Parathyroid adenoma (tissue), 2 donors: ENCODE results near the gene PTGER1.
A peak's percentile ranks its signal among the peaks of the same experiment; 100 is the strongest.

Experiments used
- H2AFZ ChIP-seq: fragments of 300-600 bp; sonication (generic); one replicate; pipeline ENCODE4 v1.7.0; 2017; ENCODE audit warnings: antibody characterized with exemption, mild to moderate bottlenecking
- H3K27ac ChIP-seq: fragments of 300-600 bp; sonication (generic); one replicate; pipeline ENCODE4 v1.7.0; 2017
- H3K27me3 ChIP-seq: fragments of 300-600 bp; sonication (generic); one replicate; pipeline ENCODE4 v1.7.0; 2017; ENCODE audit warnings: low read length; ENCODE audit not compliant: control insufficient read depth, insufficient read depth
- H3K36me3 ChIP-seq: fragments of 300-600 bp; sonication (generic); one replicate; pipeline ENCODE4 v1.7.0; 2017; ENCODE audit warnings: low read length; ENCODE audit not compliant: control insufficient read depth, insufficient read depth
- H3K4me1 ChIP-seq: fragments of 300-600 bp; sonication (generic); one replicate; pipeline ENCODE4 v1.7.0; 2017; ENCODE audit warnings: control low read depth
- H3K4me2 ChIP-seq: fragments of 300-600 bp; sonication (generic); one replicate; pipeline ENCODE4 v1.7.0; 2017; ENCODE audit warnings: low read length
- H3K4me3 ChIP-seq: fragments of 300-600 bp; sonication (generic); one replicate; pipeline ENCODE4 v1.7.0; 2017; ENCODE audit warnings: low read depth, low read length
- H3K79me2 ChIP-seq: fragments of 300-600 bp; sonication (generic); one replicate; pipeline ENCODE4 v1.7.0; 2017; ENCODE audit warnings: control low read depth
- H3K9ac ChIP-seq: fragments of 300-600 bp; sonication (generic); one replicate; pipeline ENCODE4 v1.7.0; 2017; ENCODE audit warnings: mild to moderate bottlenecking
- H3K9me3 ChIP-seq: fragments of 300-600 bp; sonication (generic); one replicate; pipeline ENCODE4 v1.7.0; 2017; ENCODE audit warnings: low read length; ENCODE audit not compliant: control insufficient read depth
- CTCF ChIP-seq: fragments of 300-600 bp; sonication (generic); IDR thresholded peaks from one replicate; pipeline ENCODE4 v1.7.0; 2017; ENCODE audit warnings: antibody characterized with exemption, mild to moderate bottlenecking
- donor health status: primary hyperparathyroidism.

The PTGER1 gene

GRCh38 chr19:14433554-14434501 lies 41.3 kb downstream of the PTGER1 start:
- Histone ChIP-seq H3K79me2 (peaks cover under 1% of the 10 kb centered on the region), H2AFZ (peak overlapping the region; percentile 82), H3K4me3 (peak overlapping the region; percentile 66), H3K27ac (peak overlapping the region; percentile 40), H3K9me3 (no peaks in the 10 kb centered on the region), H3K4me1 (peaks cover 9% of the 10 kb centered on the region), H3K9ac (peak overlapping the region; percentile 35), H3K36me3 (no peaks in the 10 kb centered on the region), H3K27me3 (no peaks in the 10 kb centered on the region), H3K4me2 (peak overlapping the region; percentile 96)
- TF ChIP-seq CTCF, result no peak

- no peak for TF ChIP-seq CTCF
- peak within 1 kb of the TSS; percentile 40 for H3K27ac ChIP-seq
- H3K36me3 ChIP-seq, result no peaks in the 10 kb centered on the region
- H3K4me2 ChIP-seq, result peak within 1 kb of the TSS; percentile 96
- H2AFZ ChIP-seq, result peak within 1 kb of the TSS; percentile 89
- no peaks in the 10 kb centered on the region for H3K79me2 ChIP-seq
- H3K9ac ChIP-seq, result peak within 1 kb of the TSS; percentile 35
- H3K27me3 ChIP-seq, result no peaks in the 10 kb centered on the region
- H3K9me3 ChIP-seq, result no peaks in the 10 kb centered on the region
- H3K4me3 ChIP-seq, result peak within 1 kb of the TSS; percentile 66
- H3K4me1 ChIP-seq, result peaks cover 9% of the 10 kb centered on the region
Observed at GRCh38 chr19:14432791-14433553, 42.2 kb downstream of the PTGER1 start, which contains the start of gene PKN1. PKN1 (plus strand) TSS chr19:14433306; CDS start chr19:14433522, 216 bp downstream.

DNA sequence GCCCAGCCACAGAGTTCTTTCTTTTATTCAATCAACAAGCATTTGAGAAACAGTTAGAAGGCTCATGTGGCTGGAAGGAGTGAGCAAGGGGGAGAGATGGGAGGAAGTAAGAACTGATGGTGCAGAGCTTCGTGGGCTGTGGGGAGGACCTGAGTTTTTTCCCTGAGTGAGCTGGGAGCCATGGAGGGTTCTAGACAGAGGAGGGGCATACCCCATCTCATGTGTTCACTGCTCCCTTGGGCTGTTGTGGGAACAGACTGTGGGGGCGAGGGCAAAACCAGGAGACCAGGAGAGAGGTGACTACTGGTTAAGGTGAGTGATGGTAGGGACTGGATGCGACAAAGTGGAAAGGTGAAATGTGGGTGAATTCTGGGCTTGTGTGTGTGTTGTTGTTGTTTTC lies 44.4 kb downstream of the PTGER1 start:
- Histone ChIP-seq H3K27me3 (no peaks in the 10 kb centered on the region), H3K4me1 (peaks cover 9% of the 10 kb centered on the region), H3K4me3 (no peak overlapping the region), H3K36me3 (no peaks in the 10 kb centered on the region), H3K9me3 (no peaks in the 10 kb centered on the region), H3K4me2 (no peak overlapping the region), H3K79me2 (no peaks in the 10 kb centered on the region), H3K27ac (no peak overlapping the region), H2AFZ (no peak overlapping the region), H3K9ac (no peak overlapping the region)
- TF ChIP-seq CTCF, result no peak

GRCh38 chr19:14428882-14429416 lies 46.2 kb downstream of the PTGER1 start:
- no peaks in the 10 kb centered on the region for H3K27me3 ChIP-seq
- H3K4me3 ChIP-seq, result no peak overlapping the region
- no peak overlapping the region for H2AFZ ChIP-seq
- no peaks in the 10 kb centered on the region for H3K79me2 ChIP-seq
- TF ChIP-seq CTCF, result no peak
- H3K9ac ChIP-seq, result no peak overlapping the region
- H3K4me2 ChIP-seq, result no peak overlapping the region
- no peak overlapping the region for H3K27ac ChIP-seq
- H3K36me3 ChIP-seq, result no peaks in the 10 kb centered on the region
- H3K4me1 ChIP-seq, result peaks cover 4% of the 10 kb centered on the region
- no peaks in the 10 kb centered on the region for H3K9me3 ChIP-seq
